GM23338 (cell line): Measurements from ENCODE around the gene PARVG. TPM values are rescaled to one million over a fixed set of nuclear protein-coding genes. Genes with fewer than 3 reads are reported as not detected.

Experiments used
- ATAC-seq: fragments of 200-7000 bp; cut with Tn5 transposase; 3 replicates; pipeline ENCODE4 v1.9.1; 2020
- DNase-seq: peaks from one replicate; pipeline ENCODE4 v3.0.0-alpha.2; 2015; ENCODE audit warnings: low spot score
- H2AFZ ChIP-seq: fragments of 200-600 bp; sonication (generic); 2 replicates; pipeline ENCODE4 v1.8.0; 2016; ENCODE audit warnings: antibody characterized with exemption, mild to moderate bottlenecking, moderate library complexity
- H3F3A ChIP-seq: fragments of 200-600 bp; sonication (generic); replicated peaks from 2 replicates; pipeline ENCODE4 v1.8.0; 2017; ENCODE audit warnings: antibody characterized with exemption, mixed run types, low read depth
- H3K27ac ChIP-seq: fragments of 200-600 bp; sonication (generic); 2 replicates; pipeline ENCODE4 v1.6.1; 2016; ENCODE audit warnings: low read depth
- H3K27me3 ChIP-seq: fragments of 200-600 bp; sonication (generic); 2 replicates; pipeline ENCODE4 v1.8.0; 2016; ENCODE audit warnings: mild to moderate bottlenecking, mixed run types, moderate library complexity; ENCODE audit not compliant: insufficient read depth
- H3K36me3 ChIP-seq: fragments of 200-600 bp; sonication (generic); 2 replicates; pipeline ENCODE4 v1.8.0; 2016; ENCODE audit warnings: mild to moderate bottlenecking; ENCODE audit not compliant: insufficient read depth
- H3K4me1 ChIP-seq: fragments of 200-600 bp; sonication (generic); 2 replicates; pipeline ENCODE4 v1.8.0; 2016; ENCODE audit warnings: mild to moderate bottlenecking, moderate library complexity; ENCODE audit not compliant: insufficient read depth
- H3K4me2 ChIP-seq: fragments of 200-600 bp; sonication (generic); 2 replicates; pipeline ENCODE4 v1.7.1; 2017; ENCODE audit warnings: mixed run types
- H3K4me3 ChIP-seq: fragments of 200-600 bp; sonication (generic); 2 replicates; pipeline ENCODE4 v1.6.1; 2016; ENCODE audit warnings: mixed run types
- H3K79me2 ChIP-seq: fragments of 200-600 bp; sonication (generic); replicated peaks from 2 replicates; pipeline ENCODE4 v1.8.0; 2017; ENCODE audit warnings: mild to moderate bottlenecking; ENCODE audit not compliant: insufficient read depth
- H3K9me2 ChIP-seq: fragments of 200-600 bp; sonication (generic); 2 replicates; pipeline ENCODE4 v1.8.0; 2017; ENCODE audit not compliant: insufficient read depth
- H4K20me1 ChIP-seq: fragments of 200-600 bp; sonication (generic); replicated peaks from 2 replicates; pipeline ENCODE4 v1.8.0; 2017; ENCODE audit warnings: mild to moderate bottlenecking; ENCODE audit not compliant: insufficient read depth
- H3K27ac Mint-ChIP-seq: 2 replicates; pipeline ENCODE4 v1.8.0; 2020; ENCODE audit warnings: inconsistent platforms, mild to moderate bottlenecking, moderate library complexity, mixed read lengths
- H3K27me3 Mint-ChIP-seq: 3 replicates; pipeline ENCODE4 v1.8.0; 2022; ENCODE audit warnings: low read depth, mild to moderate bottlenecking, moderate library complexity, mixed read lengths, inconsistent platforms; ENCODE audit not compliant: insufficient read depth, poor library complexity
- H3K36me3 Mint-ChIP-seq: 3 replicates; pipeline ENCODE4 v1.8.0; 2021; ENCODE audit warnings: low read depth, mild to moderate bottlenecking, inconsistent platforms, moderate library complexity, mixed read lengths
- H3K4me1 Mint-ChIP-seq: 3 replicates; pipeline ENCODE4 v1.8.0; 2020; ENCODE audit warnings: mild to moderate bottlenecking, inconsistent platforms, mixed read lengths
- H3K4me3 Mint-ChIP-seq: 3 replicates; pipeline ENCODE4 v1.8.0; 2021; ENCODE audit warnings: moderate library complexity, mild to moderate bottlenecking, inconsistent platforms, mixed read lengths
- H3K9me3 Mint-ChIP-seq: 3 replicates; pipeline ENCODE4 v1.8.0; 2020; ENCODE audit warnings: moderate library complexity, mild to moderate bottlenecking, inconsistent platforms, mixed read lengths
- CREB1 ChIP-seq: fragments of 250-450 bp; sonication (Bioruptor Pico); IDR thresholded peaks from 2 replicates; pipeline ENCODE4 v1.5.0; 2020; ENCODE audit warnings: low read depth, mild to moderate bottlenecking, moderate library complexity
- JUNB ChIP-seq: IDR thresholded peaks from one replicate; pipeline ENCODE4 v1.6.1; 2016; ENCODE audit warnings: antibody characterized with exemption; ENCODE audit not compliant: unreplicated experiment
- POLR2AphosphoS5 ChIP-seq: IDR thresholded peaks from 2 replicates; pipeline ENCODE4 v1.6.1; 2016; ENCODE audit warnings: antibody characterized with exemption, low read depth
- STAT1 ChIP-seq: IDR thresholded peaks from one replicate; pipeline ENCODE4 v1.6.1; 2016; ENCODE audit warnings: antibody characterized with exemption; ENCODE audit not compliant: unreplicated experiment
- ZNF114 ChIP-seq: fragments of 250-450 bp; sonication (Bioruptor Pico); IDR thresholded peaks from 2 replicates; pipeline ENCODE4 v1.5.0; 2020; ENCODE audit warnings: mild to moderate bottlenecking, moderate library complexity
- ZNF331 ChIP-seq: fragments of 250-450 bp; sonication (Bioruptor Pico); IDR thresholded peaks from 2 replicates; pipeline ENCODE4 v1.5.0; 2020; ENCODE audit warnings: low read depth, mild to moderate bottlenecking, moderate library complexity
- polyA plus RNA-seq: library from polyadenylated mRNA; unstranded; fragments of >200 nt; fragmentation: Nextera tagmentation; extraction: Ambion mirVana; gene quantifications from 2 replicates; pipeline ENCODE4 v1.2.1, GENCODE V29; 2016
- total RNA-seq: library from RNA; depleted of rRNA; stranded (reverse); fragments of >200 nt; shearing (Covaris generic); gene quantifications from 2 replicates; pipeline ENCODE4 v1.2.3, GENCODE V29; 2014
- TF ChIP-seq, protein P1 (sequence below), 2 experiments: fragments of 200-600 bp in 1 of 2; sonication (generic) in 1 of 2; conservative IDR thresholded peaks; 2 replicates each; pipeline versions ENCODE4 v1.5.1 to v1.6.1; 2016 to 2017; ENCODE audit warnings: antibody characterized with exemption in 2 of 2, low read depth in 2 of 2, mild to moderate bottlenecking in 2 of 2, moderate library complexity in 1 of 2
- TF ChIP-seq, protein P2 (sequence below): fragments of 250-450 bp; sonication (Bioruptor Pico); IDR thresholded peaks from 2 replicates; pipeline ENCODE4 v1.5.0; 2020; ENCODE audit warnings: mild to moderate bottlenecking, moderate library complexity

The PARVG gene
- total and polyA plus RNA-seq, 2 experiments from 2014 or later = 0.14 to 0.31 TPM

DNA sequence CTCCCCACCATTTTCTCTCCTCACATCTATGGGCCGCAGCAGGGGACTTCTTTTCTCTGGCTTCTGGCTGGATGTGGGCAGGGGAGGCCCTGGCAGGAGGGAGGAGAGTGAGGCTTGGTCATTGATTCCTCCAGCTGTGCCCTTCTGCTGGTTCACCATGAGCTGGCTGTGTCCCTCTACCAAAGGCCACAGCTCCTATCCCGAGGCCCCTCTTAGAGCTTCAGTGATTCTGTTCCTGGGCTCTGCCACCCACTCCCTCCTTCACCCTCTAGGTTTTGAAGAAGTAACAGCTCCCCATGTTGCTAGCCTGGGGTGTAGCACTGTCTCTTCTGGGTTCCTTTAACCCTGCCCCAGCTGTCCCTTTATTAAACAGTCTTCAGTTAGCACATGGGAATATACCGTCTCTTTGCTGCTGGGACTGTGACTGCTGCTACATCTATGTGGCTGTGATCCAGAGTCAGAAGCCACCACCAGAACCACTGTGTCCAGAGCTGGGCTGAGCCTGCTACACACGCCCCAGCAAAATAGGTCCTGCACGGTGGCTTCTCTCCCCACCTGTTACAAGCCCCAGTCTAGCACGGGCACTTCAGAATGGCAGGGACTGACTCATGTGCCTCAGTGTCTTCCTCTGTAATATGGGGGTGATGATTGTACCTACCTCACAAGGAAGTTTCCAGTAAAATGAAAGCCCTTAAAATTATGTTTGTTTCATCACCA lies 578 bp upstream of the PARVG start:
- no peak overlapping the region for H3K27ac ChIP-seq
- H4K20me1 ChIP-seq = no peaks in the 10 kb centered on the region
- H3K4me2 ChIP-seq = no peak overlapping the region
- ATAC-seq (no peak; the same call in 1 of the 3 replicates), DNase-seq (no peak)
- H3F3A ChIP-seq = no peaks in the 10 kb centered on the region
- no peaks in the 10 kb centered on the region for H3K36me3 ChIP-seq
- peaks cover 2% of the 10 kb centered on the region for H3K27me3 Mint-ChIP-seq
- H3K36me3 Mint-ChIP-seq = no peaks in the 10 kb centered on the region
- no peaks in the 10 kb centered on the region for H3K9me2 ChIP-seq
- TF ChIP-seq ZNF114 = no peak
- TF ChIP-seq CREB1 (CRISPR knock-in tag) = no peak
- TF ChIP-seq POLR2AphosphoS5 = no peak
- TF ChIP-seq, protein P1, sequence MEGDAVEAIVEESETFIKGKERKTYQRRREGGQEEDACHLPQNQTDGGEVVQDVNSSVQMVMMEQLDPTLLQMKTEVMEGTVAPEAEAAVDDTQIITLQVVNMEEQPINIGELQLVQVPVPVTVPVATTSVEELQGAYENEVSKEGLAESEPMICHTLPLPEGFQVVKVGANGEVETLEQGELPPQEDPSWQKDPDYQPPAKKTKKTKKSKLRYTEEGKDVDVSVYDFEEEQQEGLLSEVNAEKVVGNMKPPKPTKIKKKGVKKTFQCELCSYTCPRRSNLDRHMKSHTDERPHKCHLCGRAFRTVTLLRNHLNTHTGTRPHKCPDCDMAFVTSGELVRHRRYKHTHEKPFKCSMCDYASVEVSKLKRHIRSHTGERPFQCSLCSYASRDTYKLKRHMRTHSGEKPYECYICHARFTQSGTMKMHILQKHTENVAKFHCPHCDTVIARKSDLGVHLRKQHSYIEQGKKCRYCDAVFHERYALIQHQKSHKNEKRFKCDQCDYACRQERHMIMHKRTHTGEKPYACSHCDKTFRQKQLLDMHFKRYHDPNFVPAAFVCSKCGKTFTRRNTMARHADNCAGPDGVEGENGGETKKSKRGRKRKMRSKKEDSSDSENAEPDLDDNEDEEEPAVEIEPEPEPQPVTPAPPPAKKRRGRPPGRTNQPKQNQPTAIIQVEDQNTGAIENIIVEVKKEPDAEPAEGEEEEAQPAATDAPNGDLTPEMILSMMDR (conservative IDR thresholded peaks at IDR 0.05; ENCODE audit: low read depth in 2 of 2) = no peak
- no peak for TF ChIP-seq STAT1
- TF ChIP-seq ZNF331 = no peak
- no peak for TF ChIP-seq JUNB
- H3K4me1 ChIP-seq = 0 out of 2 replicates have a peak, but pooled peaks cover 4% of the 10 kb centered on the region
- H3K4me3 Mint-ChIP-seq = no peak overlapping the region
- no peaks in the 10 kb centered on the region for H3K9me3 Mint-ChIP-seq
- H3K4me1 Mint-ChIP-seq = peaks cover 20% of the 10 kb centered on the region
- no peaks in the 10 kb centered on the region for H3K27me3 ChIP-seq
- H3K27ac Mint-ChIP-seq = no peak overlapping the region
- peak overlapping the region; percentile 81 for H2AFZ ChIP-seq
- H3K4me3 ChIP-seq = no peak overlapping the region
- H3K79me2 ChIP-seq = no peaks in the 10 kb centered on the region

DNA sequence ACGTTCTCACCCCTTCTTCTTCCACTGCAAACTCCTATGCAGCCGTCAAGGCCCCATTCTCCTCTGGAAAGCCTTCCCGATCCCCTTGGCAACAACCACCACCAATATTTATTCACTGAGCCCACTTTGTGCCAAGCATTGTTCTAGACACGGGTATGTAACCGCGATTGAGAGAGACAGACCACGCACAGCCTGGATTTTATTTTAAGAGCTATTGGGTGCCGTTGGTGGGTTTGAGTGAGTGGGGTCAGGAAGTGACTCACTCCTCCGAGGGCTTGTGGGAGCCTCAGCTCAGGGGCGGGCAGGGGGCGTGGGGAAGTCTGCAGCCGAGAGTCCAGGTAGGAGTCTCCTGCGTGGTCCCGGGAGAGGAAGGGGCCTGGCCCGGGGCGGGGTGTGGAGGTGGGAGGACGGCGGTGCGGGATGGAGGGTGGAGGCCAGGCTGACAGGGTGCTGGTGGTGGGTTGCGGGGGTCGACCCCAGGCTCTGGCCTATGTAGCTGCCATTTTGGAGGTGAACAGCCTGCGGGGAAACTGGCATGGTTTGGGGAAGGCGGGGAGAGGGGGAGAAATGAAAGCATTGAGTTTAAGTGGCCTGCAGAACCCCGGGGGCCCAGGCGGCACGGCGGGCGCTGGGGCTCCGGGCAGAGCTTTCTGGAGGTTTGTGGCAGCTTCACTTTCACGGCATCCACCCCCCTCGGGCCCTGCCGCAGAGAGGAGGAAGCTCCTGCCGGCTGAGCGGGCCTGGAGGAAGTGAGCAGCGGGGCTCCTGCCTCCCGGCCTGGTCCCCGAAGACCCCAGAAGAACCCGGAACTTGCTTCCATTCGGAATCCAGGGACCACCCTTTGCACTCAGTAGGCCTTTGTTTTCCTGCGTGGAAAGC lies 547 bp downstream of the PARVG start:
- Histone ChIP-seq H3K27me3 (no peaks in the 10 kb centered on the region), H3K9me2 (no peaks in the 10 kb centered on the region), H2AFZ (0 out of 2 replicates have a peak overlapping the region, but pooled peaks have one; percentile 56), H3K36me3 (no peaks in the 10 kb centered on the region), H3K4me1 (0 out of 2 replicates have a peak, but pooled peaks cover 4% of the 10 kb centered on the region), H3K4me2 (no peak overlapping the region), H3K4me3 (no peak overlapping the region), H4K20me1 (no peaks in the 10 kb centered on the region), H3K27ac (0 out of 2 replicates have a peak overlapping the region, but pooled peaks have one; percentile 80), H3F3A (no peaks in the 10 kb centered on the region), H3K79me2 (no peaks in the 10 kb centered on the region)
- H3K27ac Mint-ChIP-seq = no peak overlapping the region
- no peak for DNase-seq
- no peaks in the 10 kb centered on the region for H3K9me3 Mint-ChIP-seq
- no peak overlapping the region for H3K4me3 Mint-ChIP-seq
- peaks cover 4% of the 10 kb centered on the region for H3K27me3 Mint-ChIP-seq
- H3K4me1 Mint-ChIP-seq = peaks cover 20% of the 10 kb centered on the region
- H3K36me3 Mint-ChIP-seq = no peaks in the 10 kb centered on the region; the same call in 2 of the 3 replicates
- ATAC-seq = peak; percentile 21
- TF ChIP-seq, protein P2, sequence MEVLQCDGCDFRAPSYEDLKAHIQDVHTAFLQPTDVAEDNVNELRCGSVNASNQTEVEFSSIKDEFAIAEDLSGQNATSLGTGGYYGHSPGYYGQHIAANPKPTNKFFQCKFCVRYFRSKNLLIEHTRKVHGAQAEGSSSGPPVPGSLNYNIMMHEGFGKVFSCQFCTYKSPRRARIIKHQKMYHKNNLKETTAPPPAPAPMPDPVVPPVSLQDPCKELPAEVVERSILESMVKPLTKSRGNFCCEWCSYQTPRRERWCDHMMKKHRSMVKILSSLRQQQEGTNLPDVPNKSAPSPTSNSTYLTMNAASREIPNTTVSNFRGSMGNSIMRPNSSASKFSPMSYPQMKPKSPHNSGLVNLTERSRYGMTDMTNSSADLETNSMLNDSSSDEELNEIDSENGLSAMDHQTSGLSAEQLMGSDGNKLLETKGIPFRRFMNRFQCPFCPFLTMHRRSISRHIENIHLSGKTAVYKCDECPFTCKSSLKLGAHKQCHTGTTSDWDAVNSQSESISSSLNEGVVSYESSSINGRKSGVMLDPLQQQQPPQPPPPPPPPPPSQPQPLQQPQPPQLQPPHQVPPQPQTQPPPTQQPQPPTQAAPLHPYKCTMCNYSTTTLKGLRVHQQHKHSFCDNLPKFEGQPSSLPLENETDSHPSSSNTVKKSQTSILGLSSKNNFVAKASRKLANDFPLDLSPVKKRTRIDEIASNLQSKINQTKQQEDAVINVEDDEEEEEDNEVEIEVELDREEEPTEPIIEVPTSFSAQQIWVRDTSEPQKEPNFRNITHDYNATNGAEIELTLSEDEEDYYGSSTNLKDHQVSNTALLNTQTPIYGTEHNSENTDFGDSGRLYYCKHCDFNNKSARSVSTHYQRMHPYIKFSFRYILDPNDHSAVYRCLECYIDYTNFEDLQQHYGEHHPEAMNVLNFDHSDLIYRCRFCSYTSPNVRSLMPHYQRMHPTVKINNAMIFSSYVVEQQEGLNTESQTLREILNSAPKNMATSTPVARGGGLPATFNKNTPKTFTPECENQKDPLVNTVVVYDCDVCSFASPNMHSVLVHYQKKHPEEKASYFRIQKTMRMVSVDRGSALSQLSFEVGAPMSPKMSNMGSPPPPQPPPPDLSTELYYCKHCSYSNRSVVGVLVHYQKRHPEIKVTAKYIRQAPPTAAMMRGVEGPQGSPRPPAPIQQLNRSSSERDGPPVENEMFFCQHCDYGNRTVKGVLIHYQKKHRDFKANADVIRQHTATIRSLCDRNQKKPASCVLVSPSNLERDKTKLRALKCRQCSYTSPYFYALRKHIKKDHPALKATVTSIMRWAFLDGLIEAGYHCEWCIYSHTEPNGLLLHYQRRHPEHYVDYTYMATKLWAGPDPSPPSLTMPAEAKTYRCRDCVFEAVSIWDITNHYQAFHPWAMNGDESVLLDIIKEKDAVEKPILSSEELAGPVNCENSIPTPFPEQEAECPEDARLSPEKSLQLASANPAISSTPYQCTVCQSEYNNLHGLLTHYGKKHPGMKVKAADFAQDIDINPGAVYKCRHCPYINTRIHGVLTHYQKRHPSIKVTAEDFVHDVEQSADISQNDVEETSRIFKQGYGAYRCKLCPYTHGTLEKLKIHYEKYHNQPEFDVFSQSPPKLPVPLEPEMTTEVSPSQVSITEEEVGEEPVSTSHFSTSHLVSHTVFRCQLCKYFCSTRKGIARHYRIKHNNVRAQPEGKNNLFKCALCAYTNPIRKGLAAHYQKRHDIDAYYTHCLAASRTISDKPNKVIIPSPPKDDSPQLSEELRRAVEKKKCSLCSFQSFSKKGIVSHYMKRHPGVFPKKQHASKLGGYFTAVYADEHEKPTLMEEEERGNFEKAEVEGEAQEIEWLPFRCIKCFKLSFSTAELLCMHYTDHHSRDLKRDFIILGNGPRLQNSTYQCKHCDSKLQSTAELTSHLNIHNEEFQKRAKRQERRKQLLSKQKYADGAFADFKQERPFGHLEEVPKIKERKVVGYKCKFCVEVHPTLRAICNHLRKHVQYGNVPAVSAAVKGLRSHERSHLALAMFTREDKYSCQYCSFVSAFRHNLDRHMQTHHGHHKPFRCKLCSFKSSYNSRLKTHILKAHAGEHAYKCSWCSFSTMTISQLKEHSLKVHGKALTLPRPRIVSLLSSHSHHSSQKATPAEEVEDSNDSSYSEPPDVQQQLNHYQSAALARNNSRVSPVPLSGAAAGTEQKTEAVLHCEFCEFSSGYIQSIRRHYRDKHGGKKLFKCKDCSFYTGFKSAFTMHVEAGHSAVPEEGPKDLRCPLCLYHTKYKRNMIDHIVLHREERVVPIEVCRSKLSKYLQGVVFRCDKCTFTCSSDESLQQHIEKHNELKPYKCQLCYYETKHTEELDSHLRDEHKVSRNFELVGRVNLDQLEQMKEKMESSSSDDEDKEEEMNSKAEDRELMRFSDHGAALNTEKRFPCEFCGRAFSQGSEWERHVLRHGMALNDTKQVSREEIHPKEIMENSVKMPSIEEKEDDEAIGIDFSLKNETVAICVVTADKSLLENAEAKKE (CRISPR knock-in tag) = no peak
- TF ChIP-seq ZNF114 (no peak), CREB1 (CRISPR knock-in tag) (no peak), STAT1 (no peak), POLR2AphosphoS5 (no peak), JUNB (no peak), ZNF331 (no peak)
- TF ChIP-seq, protein P1 (conservative IDR thresholded peaks at IDR 0.05; ENCODE audit: low read depth in 2 of 2) = no peak
